A673 (cell line): ENCODE data around the gene UBXN2A.

ENCODE experiments used
- CTCF ChIP-seq: fragments of 300-800, 200-600 bp; sonication (generic); conservative IDR thresholded peaks from 2 replicates; pipeline ENCODE4 v1.5.1; 2017; ENCODE audit warnings: low read depth, mild to moderate bottlenecking, antibody characterized with exemption, low read length, moderate library complexity, mixed read lengths
- EZH2 ChIP-seq: fragments of 200-600 bp; sonication (generic); IDR thresholded peaks from 2 replicates; pipeline ENCODE4 v1.6.1; 2017; ENCODE audit warnings: borderline replicate concordance, low read depth, mild to moderate bottlenecking, mixed read lengths, antibody characterized with exemption, low read length; ENCODE audit not compliant: poor library complexity, severe bottlenecking

DNA sequence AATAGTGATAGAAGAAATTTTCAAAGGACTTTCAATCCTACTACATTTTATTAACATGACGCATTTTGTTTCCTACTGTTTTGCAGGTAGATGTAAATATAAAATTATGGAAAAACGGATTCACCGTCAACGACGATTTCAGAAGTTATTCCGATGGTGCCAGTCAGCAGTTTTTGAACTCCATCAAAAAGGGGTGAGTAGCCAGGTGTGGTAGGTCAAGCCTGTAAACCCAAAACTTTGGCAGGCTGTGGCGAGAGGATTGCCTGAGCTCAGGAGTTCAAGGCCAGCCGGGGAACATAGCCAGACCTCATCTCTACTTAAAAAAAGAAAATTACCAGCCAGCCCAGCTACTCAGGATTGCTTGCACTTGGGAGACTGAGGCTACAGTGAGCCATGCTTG lies 36.6 kb downstream of the UBXN2A start:
- no peak for TF ChIP-seq CTCF
- no peak for TF ChIP-seq EZH2
